K562 (cell line): ENCODE measurements around the gene DCAF8. TPM values are rescaled to one million over a fixed set of nuclear protein-coding genes. Genes with fewer than 3 reads are reported as not detected.

ENCODE experiments used
- ATF7 ChIP-seq: fragments of 450-650 bp; IDR thresholded peaks from 2 replicates; pipeline ENCODE4 v1.7.1; 2014; ENCODE audit warnings: mild to moderate bottlenecking, moderate library complexity
- CCNT2 ChIP-seq: IDR thresholded peaks from 2 replicates; pipeline ENCODE4 v1.6.1; 2011; ENCODE audit warnings: borderline replicate concordance, low read depth, mild to moderate bottlenecking, moderate library complexity, mixed read lengths, low read length; ENCODE audit not compliant: insufficient read length; ENCODE audit errors: extremely low read depth
- MXD1 ChIP-seq: fragments of 250-450 bp; sonication (Bioruptor Pico); IDR thresholded peaks from 2 replicates; pipeline ENCODE4 v1.8.0; 2021; ENCODE audit warnings: borderline replicate concordance, mild to moderate bottlenecking, moderate library complexity; ENCODE audit not compliant: poor library complexity, severe bottlenecking
- POLR2A ChIP-seq: fragments of 450-650 bp; conservative IDR thresholded peaks from 2 replicates; pipeline ENCODE4 v1.6.1; 2016
- RREB1 ChIP-seq: fragments of 250-450 bp; sonication (Bioruptor Pico); IDR thresholded peaks from 2 replicates; pipeline ENCODE4 v1.4.0; 2020
- TEAD1 ChIP-seq, 2 experiments: fragments of 450-650 bp in 1 of 2; sonication (generic) in 1 of 2; formaldehyde crosslinking; IDR thresholded peaks; 2 replicates each; pipeline versions ENCODE4 v1.4.0 to v1.8.0; 2020 to 2022; ENCODE audit warnings: mild to moderate bottlenecking in 2 of 2, missing genetic modification reagents in 1 of 2
- TFAM ChIP-seq: fragments of 250-450 bp; sonication (Bioruptor Pico); conservative IDR thresholded peaks from 2 replicates; pipeline ENCODE4 v1.5.0; 2021; ENCODE audit warnings: mild to moderate bottlenecking, moderate library complexity
- polyA plus RNA-seq, 8 experiments: library from polyadenylated mRNA; depleted of rRNA in 4 of 8; stranded (reverse) in 5 of 8; unstranded in 3 of 8; fragments of >200 nt; fragmentation: Nextera tagmentation in 2 of 8; fragmentation: Illumina TruSeq in 1 of 8; extraction: Ambion mirVana in 2 of 8; extraction: Trizol in 1 of 8; gene quantifications; 2 replicates each; pipeline versions ENCODE4 v1.2.1 to v1.2.3, GENCODE V29; 2011 to 2014; ENCODE audit warnings: inconsistent platforms in 1 of 8, missing spikeins in 1 of 8
- total RNA-seq, 7 experiments: library from RNA; depleted of rRNA in 6 of 7; stranded (reverse); fragments of >200 nt in 6 of 7; fragmentation: Illumina TruSeq in 2 of 7; extraction: Trizol in 2 of 7; gene quantifications; 2 replicates each; pipeline versions ENCODE4 v1.2.1 to v1.2.3, GENCODE V29; 2011 to 2021; ENCODE audit warnings: low replicate concordance in 1 of 7

DCAF8 gene
- total and polyA plus RNA-seq, 9 of the 15 experiments (the other 6 are each of a cell fraction or from before 2014, with no cell fraction given): 11.6 to 149 (median 81.3) TPM

- TF ChIP-seq RREB1 (CRISPR knock-in tag): no peak
- no peak for TF ChIP-seq TEAD1 (CRISPR knock-in tag; IDR thresholded peaks at IDR 0.05)
- no peak for TF ChIP-seq ATF7
- no peak for TF ChIP-seq TFAM (CRISPR knock-in tag)
- no peak for TF ChIP-seq CCNT2
- TF ChIP-seq MXD1 (CRISPR knock-in tag): no peak
- no peak for TF ChIP-seq POLR2A
These were observed 30.9 kb upstream of the DCAF8 start (continued) for GRCh38 chr1:160293020-160293968.
